HG03460 (cell line): ENCODE measurements around the gene PSMB3.

ENCODE experiments used
- ATAC-seq: cut with Tn5 transposase; IDR thresholded peaks from one replicate; pipeline ENCODE4 v1.9.1; 2021; ENCODE audit not compliant: unreplicated experiment

Gene PSMB3

DNA sequence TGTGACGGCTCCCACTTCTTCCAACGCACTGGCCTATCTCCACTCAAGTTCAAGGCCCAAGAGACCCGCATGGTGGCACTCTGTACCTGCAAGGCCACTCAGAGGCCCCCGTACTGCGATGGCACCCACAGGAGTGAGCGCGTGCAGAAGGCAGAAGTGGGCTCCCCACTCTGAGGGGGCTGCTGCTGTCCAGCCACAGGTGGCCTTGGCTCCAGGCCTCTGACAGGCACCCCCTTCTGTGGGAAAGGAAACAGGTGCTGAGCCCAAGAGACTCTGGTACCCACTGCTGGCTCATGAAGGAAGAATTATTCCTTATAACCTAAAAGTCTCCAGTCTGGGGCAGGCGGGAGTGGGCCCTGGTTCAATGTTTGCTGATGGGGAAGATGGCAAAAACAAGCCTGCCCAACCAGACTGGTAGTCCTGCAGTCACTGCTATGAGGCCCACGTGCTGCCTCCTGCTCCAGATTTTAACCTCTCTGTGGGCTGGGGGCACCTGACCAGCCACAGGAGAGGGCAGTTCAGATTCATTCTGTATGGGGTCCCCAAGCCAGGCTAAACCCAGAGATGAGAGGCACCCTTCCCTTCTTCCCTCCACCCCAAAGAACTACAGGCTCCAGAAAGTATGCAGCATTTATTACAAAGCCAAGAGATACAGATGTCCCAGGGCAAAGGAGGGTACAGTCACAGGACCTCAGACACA lies 19.1 kb upstream of the PSMB3 start:
- no peak for ATAC-seq

DNA sequence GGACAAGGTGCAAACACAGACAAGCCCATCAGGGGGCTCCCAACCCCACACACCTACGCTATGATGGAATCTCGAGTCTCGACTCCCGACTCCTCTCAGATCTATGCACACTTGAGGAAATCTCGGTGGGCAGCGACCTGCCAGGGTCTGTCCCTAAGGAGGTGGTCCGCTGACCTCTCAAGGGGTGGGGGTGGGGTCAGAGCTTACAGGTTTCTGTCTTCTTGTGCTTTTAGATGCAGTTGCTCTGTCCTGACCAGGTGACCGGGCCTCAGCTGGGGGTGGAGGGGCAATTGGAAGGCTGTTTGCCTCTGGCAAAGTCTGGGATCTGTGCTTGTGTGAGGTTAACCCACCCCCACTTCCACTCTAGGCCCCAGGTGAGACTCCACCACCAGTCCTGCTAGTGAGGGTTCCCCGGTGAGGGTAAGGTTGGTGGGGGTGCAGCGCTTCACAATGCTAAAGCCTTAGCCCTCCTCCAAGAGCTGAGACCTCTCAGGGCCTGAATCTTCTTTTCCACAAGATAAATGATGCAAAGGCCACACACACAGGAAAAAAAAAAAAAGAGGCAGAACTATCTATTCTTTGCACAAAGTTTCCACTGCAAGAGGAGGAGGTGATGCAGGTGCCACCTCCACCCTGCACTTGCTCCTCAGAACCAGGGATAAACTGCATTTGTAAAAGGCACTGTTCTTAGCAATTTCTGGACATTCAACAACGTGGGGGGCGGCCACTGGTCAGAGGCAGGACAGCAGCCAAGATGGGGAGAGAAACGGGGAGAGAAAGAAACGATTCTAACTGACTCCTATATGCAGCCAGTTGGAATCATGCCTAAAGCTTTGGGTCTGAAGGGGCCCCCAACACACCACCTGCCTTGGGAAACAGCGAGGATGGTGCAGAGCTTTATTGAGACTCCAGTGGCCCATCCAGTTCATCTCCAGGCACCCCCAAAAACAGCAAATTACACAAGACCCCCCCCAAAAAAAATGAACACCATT lies 18.3 kb upstream of the PSMB3 start:
- no peak for ATAC-seq

- ATAC-seq, result no peak
Measured at GRCh38 chr17:38735161-38735997, 17.2 kb upstream of the PSMB3 start.

- no peak for ATAC-seq
Measured at GRCh38 chr17:38738007-38738662, 14.4 kb upstream of the PSMB3 start.

GRCh38 chr17:38738686-38739085 lies 13.9 kb upstream of the PSMB3 start:
- ATAC-seq, result no peak

- ATAC-seq, result no peak
Measured at GRCh38 chr17:38739305-38739704, 13.2 kb upstream of the PSMB3 start.

DNA sequence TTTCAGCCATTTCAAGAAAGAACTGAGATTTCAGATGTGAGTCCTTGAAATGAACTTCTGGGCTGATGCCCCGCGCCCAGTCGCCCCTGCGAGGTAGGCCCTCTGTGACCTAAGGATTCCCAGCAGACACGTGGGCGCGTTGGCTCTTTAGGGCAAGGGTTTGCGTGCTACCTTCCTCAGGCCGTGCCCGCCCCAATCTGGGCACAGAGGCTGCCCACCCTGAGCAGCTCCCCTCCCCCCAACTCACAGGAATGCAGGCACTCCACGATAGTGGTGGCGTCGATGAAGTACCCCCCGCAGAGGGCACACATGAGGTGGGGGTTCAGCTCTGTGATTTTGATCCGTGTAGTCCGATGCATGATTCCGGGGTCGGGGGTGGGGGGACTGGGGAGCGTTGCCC lies 12.5 kb upstream of the PSMB3 start:
- ATAC-seq, result no peak

- no peak for ATAC-seq
Measured at GRCh38 chr17:38740806-38741205, 11.7 kb upstream of the PSMB3 start.

DNA sequence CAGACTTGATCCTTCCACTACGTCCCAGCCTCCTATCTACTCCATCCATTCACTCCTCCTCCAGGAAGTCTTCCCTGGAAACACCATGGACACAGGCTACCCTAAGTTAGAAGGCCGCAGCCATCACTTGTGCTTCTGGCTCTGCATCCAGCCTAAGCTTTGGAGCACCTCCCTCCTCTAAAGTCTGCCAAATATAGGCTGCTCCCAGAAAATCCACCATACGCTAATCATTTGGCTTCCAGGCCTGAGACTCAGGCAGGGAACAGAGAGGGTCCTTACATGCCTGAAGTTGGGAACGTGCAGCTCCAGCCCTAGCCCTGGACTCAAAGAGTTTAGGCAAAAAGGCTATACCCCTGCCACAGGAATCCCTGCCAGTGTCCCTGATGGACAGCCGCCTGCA lies 11.1 kb upstream of the PSMB3 start:
- no peak for ATAC-seq

GRCh38 chr17:38741921-38742410 lies 10.6 kb upstream of the PSMB3 start:
- ATAC-seq, result no peak

DNA sequence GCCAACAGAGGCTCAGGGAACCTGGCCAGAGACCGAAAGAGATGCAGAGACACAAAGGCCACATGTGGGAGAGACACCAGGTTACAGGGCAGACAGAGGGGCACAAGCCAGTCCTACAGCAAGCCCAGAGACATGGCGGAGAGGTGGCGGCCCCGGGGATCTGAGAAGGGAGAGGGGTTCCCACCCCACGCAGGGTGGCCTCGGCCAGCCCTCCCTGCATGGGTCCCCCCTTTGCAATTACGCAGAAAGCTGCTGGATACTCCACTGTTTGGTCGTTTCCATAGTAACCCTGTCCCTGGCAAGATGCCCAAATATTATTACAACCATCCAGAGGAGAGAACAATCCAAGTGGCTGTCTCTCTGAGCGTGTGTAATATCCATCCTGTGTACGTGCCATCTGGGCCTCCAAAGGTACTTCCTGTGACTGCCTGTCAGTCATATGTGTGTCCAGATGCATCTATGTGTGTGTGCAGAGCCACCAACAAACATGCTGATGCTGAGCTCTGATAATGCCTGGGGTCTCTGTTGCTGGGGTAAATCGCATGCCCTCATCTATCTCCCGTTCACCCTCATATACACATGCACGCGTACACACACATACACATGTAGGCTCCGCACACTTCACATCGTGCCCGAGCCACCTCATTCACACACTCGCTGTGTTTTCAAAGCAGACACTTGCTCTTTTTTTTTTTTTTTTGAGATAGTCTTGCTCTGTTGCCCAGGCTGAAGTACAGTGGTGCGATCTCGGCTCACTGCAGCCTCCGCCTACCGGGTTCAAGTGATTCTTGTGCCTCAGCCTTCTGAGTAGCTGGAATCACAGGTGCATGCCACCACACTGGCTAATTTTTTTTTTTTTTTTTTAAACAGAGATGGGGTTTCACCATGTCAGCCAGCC lies 9.9 kb upstream of the PSMB3 start:
- no peak for ATAC-seq

- ATAC-seq, result no peak
Measured at GRCh38 chr17:38743556-38744171, 8.9 kb upstream of the PSMB3 start.

DNA sequence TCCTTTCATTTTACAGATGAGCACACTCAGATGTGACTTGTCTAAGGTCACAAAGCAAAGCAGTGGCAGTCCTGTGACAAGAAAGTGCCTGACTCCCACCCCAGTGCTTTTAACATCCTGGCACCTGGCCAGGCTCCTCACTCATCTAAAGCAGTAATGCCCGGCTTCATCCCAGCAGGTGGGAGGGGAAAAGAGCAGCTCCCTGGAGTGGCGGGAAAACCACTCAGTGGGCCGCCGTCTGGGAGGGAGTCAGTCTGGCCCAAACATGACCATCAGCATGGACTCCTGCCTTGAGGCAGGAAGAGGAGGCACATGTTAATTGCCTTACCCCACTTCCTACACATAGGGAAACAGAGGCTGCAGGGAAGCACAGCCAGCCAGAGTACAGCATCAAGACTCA lies 7.0 kb upstream of the PSMB3 start:
- no peak for ATAC-seq

- ATAC-seq, result no peak
Measured at GRCh38 chr17:38746004-38746848, 6.3 kb upstream of the PSMB3 start.

GRCh38 chr17:38746849-38747462 lies 5.6 kb upstream of the PSMB3 start:
- no peak for ATAC-seq

GRCh38 chr17:38747463-38748148 lies 4.9 kb upstream of the PSMB3 start:
- no peak for ATAC-seq
